Astrocyte (in vitro differentiated cells and primary cell): Measurements from ENCODE around the gene ST6GALNAC3.

Source experiments
- EZH2 ChIP-seq: IDR thresholded peaks from 2 replicates; pipeline ENCODE4 v1.6.1; 2012; ENCODE audit warnings: mild to moderate bottlenecking, low read length, inconsistent platforms; ENCODE audit not compliant: insufficient read depth
- TF ChIP-seq, protein P1 (sequence below): IDR thresholded peaks from 2 replicates; pipeline ENCODE4 v1.5.1; 2011; ENCODE audit warnings: low read depth, mild to moderate bottlenecking, inconsistent platforms, low read length, moderate library complexity; ENCODE audit not compliant: insufficient read depth

DNA sequence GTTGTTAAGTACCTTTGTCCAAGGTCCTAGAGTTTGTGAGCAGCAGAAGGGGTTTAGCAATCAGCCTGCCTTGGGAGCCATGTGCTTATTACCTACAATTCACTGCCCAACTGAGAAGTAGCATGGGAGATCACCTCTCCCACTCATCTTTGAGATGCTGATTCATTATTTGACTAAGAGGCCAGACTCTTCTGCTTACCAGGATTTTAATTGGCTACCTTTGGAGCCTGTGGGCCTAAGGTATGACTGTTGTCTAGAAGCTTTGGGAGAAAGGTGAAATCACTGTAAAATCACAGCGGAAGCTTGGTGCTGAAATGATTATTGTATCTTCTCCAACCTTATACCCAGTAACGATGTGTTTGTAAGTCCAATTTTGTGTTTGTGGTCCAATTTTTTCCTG lies 213.4 kb downstream of the ST6GALNAC3 start:
- TF ChIP-seq, protein P1, sequence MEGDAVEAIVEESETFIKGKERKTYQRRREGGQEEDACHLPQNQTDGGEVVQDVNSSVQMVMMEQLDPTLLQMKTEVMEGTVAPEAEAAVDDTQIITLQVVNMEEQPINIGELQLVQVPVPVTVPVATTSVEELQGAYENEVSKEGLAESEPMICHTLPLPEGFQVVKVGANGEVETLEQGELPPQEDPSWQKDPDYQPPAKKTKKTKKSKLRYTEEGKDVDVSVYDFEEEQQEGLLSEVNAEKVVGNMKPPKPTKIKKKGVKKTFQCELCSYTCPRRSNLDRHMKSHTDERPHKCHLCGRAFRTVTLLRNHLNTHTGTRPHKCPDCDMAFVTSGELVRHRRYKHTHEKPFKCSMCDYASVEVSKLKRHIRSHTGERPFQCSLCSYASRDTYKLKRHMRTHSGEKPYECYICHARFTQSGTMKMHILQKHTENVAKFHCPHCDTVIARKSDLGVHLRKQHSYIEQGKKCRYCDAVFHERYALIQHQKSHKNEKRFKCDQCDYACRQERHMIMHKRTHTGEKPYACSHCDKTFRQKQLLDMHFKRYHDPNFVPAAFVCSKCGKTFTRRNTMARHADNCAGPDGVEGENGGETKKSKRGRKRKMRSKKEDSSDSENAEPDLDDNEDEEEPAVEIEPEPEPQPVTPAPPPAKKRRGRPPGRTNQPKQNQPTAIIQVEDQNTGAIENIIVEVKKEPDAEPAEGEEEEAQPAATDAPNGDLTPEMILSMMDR: no peak
- no peak for TF ChIP-seq EZH2
